Keratinocyte (primary cell): ENCODE measurements around the gene LRWD1. TPM values are rescaled to one million over a fixed set of nuclear protein-coding genes. Genes with fewer than 3 reads are reported as not detected.
A peak's percentile ranks its signal among the peaks of the same experiment; 100 is the strongest.

Source experiments
- DNase-seq: peaks from one replicate; pipeline ENCODE4 v3.0.0-alpha.2; 2011; ENCODE audit warnings: low read depth, missing footprints, low spot score
- FAIRE-seq: peaks from 2 replicates; lab custom pipeline; 2011; peaks lifted over from hg19 to GRCh38; lab: Jason Lieb, UNC
- H2AFZ ChIP-seq: 2 replicates; pipeline ENCODE4 v1.6.0; 2012; ENCODE audit warnings: low read length, control low read depth, inconsistent platforms; ENCODE audit not compliant: control insufficient read depth
- H3K27ac ChIP-seq: 2 replicates; pipeline ENCODE4 v1.5.1; 2011; ENCODE audit warnings: low read length; ENCODE audit not compliant: control insufficient read depth, insufficient read depth
- H3K27me3 ChIP-seq: 3 replicates; pipeline ENCODE4 v1.6.0; 2011; ENCODE audit warnings: low read length; ENCODE audit not compliant: control insufficient read depth, insufficient read depth; ENCODE audit errors: extremely low read depth
- H3K36me3 ChIP-seq, 2 experiments: 2 replicates in 1 of 2; 3 replicates in 1 of 2; pipeline ENCODE4 v1.5.1; 2011; ENCODE audit warnings: low read length in 2 of 2, mild to moderate bottlenecking in 1 of 2; ENCODE audit not compliant: control insufficient read depth in 2 of 2, insufficient read depth in 2 of 2; ENCODE audit errors: extremely low read depth in 1 of 2
- H3K4me1 ChIP-seq: 3 replicates; pipeline ENCODE4 v1.5.1; 2011; ENCODE audit warnings: low read length; ENCODE audit not compliant: control insufficient read depth, insufficient read depth; ENCODE audit errors: extremely low read depth
- H3K4me2 ChIP-seq: 3 replicates; pipeline ENCODE4 v1.6.0; 2011; ENCODE audit warnings: low read depth, low read length; ENCODE audit not compliant: control insufficient read depth, insufficient read depth; ENCODE audit errors: extremely low read depth
- H3K4me3 ChIP-seq, 3 experiments: fragments of 200-600 bp in 1 of 3; sonication (generic) in 1 of 3; 2 replicates in 2 of 3; 3 replicates in 1 of 3; pipeline ENCODE4 v1.5.1; 2011 to 2016; ENCODE audit warnings: low read length in 3 of 3, mild to moderate bottlenecking in 3 of 3, control low read depth in 2 of 3, inconsistent platforms in 1 of 3, low read depth in 1 of 3, mixed read lengths in 1 of 3, mixed run types in 1 of 3, moderate library complexity in 1 of 3; ENCODE audit not compliant: control insufficient read depth in 2 of 3, insufficient read depth in 2 of 3; ENCODE audit errors: extremely low read depth in 1 of 3
- H3K79me2 ChIP-seq: 2 replicates; pipeline ENCODE4 v1.6.0; 2012; ENCODE audit warnings: low read length; ENCODE audit not compliant: control insufficient read depth, insufficient read depth
- H3K9ac ChIP-seq: 3 replicates; pipeline ENCODE4 v1.6.0; 2011; ENCODE audit warnings: low read length; ENCODE audit not compliant: control insufficient read depth, insufficient read depth; ENCODE audit errors: extremely low read depth
- H3K9me1 ChIP-seq: 3 replicates; pipeline ENCODE4 v1.6.0; 2011; ENCODE audit warnings: low read length; ENCODE audit not compliant: control insufficient read depth, insufficient read depth; ENCODE audit errors: extremely low read depth
- H3K9me3 ChIP-seq: 2 replicates; pipeline ENCODE4 v1.5.1; 2012; ENCODE audit warnings: low read depth, low read length; ENCODE audit not compliant: control insufficient read depth
- H4K20me1 ChIP-seq: 3 replicates; pipeline ENCODE4 v1.6.0; 2011; ENCODE audit warnings: low read length; ENCODE audit not compliant: control insufficient read depth, insufficient read depth; ENCODE audit errors: extremely low read depth
- EZH2 ChIP-seq: IDR thresholded peaks from one replicate; pipeline ENCODE4 v1.6.1; 2012; ENCODE audit warnings: inconsistent platforms, mild to moderate bottlenecking, low read length, moderate library complexity
- dilution Hi-C: fragments of 300-500 bp; cut with MboI; formaldehyde crosslinking; loops from one replicate; pipeline ENCODE4 v1.7.0; 2020; ENCODE audit warnings: low sequenced_read_pairs; ENCODE audit not compliant: extremely low pct_ligation_motif_present
- polyA plus RNA-seq, 5 experiments: library from polyadenylated mRNA; depleted of rRNA in 3 of 5; stranded (reverse) in 3 of 5; stranded (forward) in 1 of 5; unstranded in 1 of 5; fragments of >200 nt; gene quantifications; 1 replicate in 1 of 5; 2 replicates in 3 of 5; 3 replicates in 1 of 5; pipeline versions ENCODE4 v1.2.1 to v1.2.3, GENCODE V29; 2011 to 2012; ENCODE audit warnings: missing spikeins in 2 of 5, low read depth in 1 of 5, low replicate concordance in 1 of 5
- TF ChIP-seq, protein P1 (sequence below), 3 experiments: IDR thresholded peaks in 1 of 3; conservative IDR thresholded peaks in 1 of 3; optimal IDR thresholded peaks in 1 of 3; 2 replicates in 2 of 3; 3 replicates in 1 of 3; pipeline versions ENCODE3 to v1.5.1; 2011; ENCODE audit warnings: low read length in 3 of 3, mild to moderate bottlenecking in 3 of 3, moderate library complexity in 2 of 3, control low read depth in 1 of 3, inconsistent platforms in 1 of 3; ENCODE audit not compliant: insufficient read depth in 2 of 3; ENCODE audit errors: extremely low read depth in 1 of 3

Gene LRWD1
- polyA plus RNA-seq, 1 donor (not counting 4 experiments of a cell fraction or from before 2014, with no cell fraction given), result 11.3 TPM

GRCh38 chr7:102436118-102436517 lies 28.7 kb upstream of the LRWD1 start:
- H3K36me3 ChIP-seq, result no peaks in the 10 kb centered on the region
- TF ChIP-seq, protein P1, sequence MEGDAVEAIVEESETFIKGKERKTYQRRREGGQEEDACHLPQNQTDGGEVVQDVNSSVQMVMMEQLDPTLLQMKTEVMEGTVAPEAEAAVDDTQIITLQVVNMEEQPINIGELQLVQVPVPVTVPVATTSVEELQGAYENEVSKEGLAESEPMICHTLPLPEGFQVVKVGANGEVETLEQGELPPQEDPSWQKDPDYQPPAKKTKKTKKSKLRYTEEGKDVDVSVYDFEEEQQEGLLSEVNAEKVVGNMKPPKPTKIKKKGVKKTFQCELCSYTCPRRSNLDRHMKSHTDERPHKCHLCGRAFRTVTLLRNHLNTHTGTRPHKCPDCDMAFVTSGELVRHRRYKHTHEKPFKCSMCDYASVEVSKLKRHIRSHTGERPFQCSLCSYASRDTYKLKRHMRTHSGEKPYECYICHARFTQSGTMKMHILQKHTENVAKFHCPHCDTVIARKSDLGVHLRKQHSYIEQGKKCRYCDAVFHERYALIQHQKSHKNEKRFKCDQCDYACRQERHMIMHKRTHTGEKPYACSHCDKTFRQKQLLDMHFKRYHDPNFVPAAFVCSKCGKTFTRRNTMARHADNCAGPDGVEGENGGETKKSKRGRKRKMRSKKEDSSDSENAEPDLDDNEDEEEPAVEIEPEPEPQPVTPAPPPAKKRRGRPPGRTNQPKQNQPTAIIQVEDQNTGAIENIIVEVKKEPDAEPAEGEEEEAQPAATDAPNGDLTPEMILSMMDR (optimal IDR thresholded peaks at IDR 0.05 in 1 of 3, IDR thresholded peaks at IDR 0.05 in 1 of 3, conservative IDR thresholded peaks at IDR 0.05 in 1 of 3; ENCODE audit: extremely low read depth in 1 of 3, insufficient read depth in 2 of 3, low read length in 3 of 3), result no peak
- no peak for TF ChIP-seq EZH2
- H3K4me1 ChIP-seq, result peaks cover 17% of the 10 kb centered on the region
- H2AFZ ChIP-seq, result no peak overlapping the region
- no peaks in the 10 kb centered on the region for H3K9me3 ChIP-seq
- peaks cover 3% of the 10 kb centered on the region for H3K27me3 ChIP-seq
- no peak overlapping the region for H3K4me2 ChIP-seq
- FAIRE-seq (no peak), DNase-seq (no peak)
- dilution Hi-C loops, result no loop called here
- H4K20me1 ChIP-seq, result no peaks in the 10 kb centered on the region
- H3K27ac ChIP-seq, result no peak overlapping the region
- H3K9me1 ChIP-seq, result no peaks in the 10 kb centered on the region
- H3K79me2 ChIP-seq, result no peaks in the 10 kb centered on the region
- no peak overlapping the region for H3K9ac ChIP-seq
- H3K4me3 ChIP-seq, result no peak overlapping the region

DNA sequence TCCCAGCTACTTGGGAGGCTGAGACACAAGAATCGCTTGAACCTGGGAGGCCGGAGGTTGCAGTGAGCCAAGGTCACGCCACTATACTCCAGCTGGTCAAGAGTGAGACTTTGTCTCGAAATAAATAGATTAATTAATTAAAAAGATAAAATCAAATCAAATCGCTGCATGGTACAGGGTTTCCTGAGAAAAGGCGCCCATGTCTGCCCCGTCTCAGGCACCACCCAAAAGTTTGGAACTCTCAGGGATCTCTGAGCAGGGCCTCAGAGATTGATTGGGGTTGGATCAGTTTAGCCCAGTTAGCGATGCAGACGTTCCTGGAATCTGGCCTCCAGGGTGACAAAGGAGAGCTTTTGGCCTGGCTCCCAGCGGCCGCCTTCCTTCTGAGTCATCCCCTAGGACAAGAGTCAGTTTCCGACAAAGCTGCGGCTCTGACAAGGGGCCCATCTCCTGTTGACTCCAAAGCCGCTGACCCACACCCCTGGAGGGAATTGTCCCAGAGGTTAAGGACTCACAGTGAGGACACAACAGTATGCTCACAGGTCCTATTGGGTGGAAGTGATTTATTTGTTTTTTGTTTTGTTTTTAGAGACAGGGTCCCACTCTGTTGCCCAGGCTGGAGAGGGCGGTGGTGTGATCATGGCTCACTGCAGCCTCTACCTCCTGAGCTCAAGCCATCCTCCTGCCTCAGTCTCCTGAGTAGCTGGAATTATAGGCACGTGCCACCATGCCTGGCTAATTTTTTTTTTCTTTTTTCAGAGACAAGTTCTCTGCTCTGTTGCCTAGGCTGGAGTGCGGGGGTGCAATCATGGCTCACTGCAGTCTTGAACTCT lies 24.6 kb upstream of the LRWD1 start:
- FAIRE-seq (peak; percentile 44), DNase-seq (no peak)
- no peak overlapping the region for H3K9ac ChIP-seq
- dilution Hi-C loops, result no loop called here
- H3K4me2 ChIP-seq, result no peak overlapping the region
- H2AFZ ChIP-seq, result no peak overlapping the region
- no peaks in the 10 kb centered on the region for H4K20me1 ChIP-seq
- no peaks in the 10 kb centered on the region for H3K27me3 ChIP-seq
- no peaks in the 10 kb centered on the region for H3K36me3 ChIP-seq
- TF ChIP-seq EZH2, result no peak
- TF ChIP-seq, protein P1 (optimal IDR thresholded peaks at IDR 0.05 in 1 of 3, IDR thresholded peaks at IDR 0.05 in 1 of 3, conservative IDR thresholded peaks at IDR 0.05 in 1 of 3; ENCODE audit: extremely low read depth in 1 of 3, insufficient read depth in 2 of 3, low read length in 3 of 3), result no peak
- H3K27ac ChIP-seq, result no peak overlapping the region
- no peak overlapping the region for H3K4me3 ChIP-seq
- no peaks in the 10 kb centered on the region for H3K79me2 ChIP-seq
- no peaks in the 10 kb centered on the region for H3K9me1 ChIP-seq
- no peaks in the 10 kb centered on the region for H3K9me3 ChIP-seq
- peaks cover 9% of the 10 kb centered on the region for H3K4me1 ChIP-seq
